Spleen (tissue), 11 donors: Measurements from ENCODE around the gene DNAJC15. TPM values are rescaled to one million over a fixed set of nuclear protein-coding genes. Genes with fewer than 3 reads are reported as not detected.
A peak's percentile ranks its signal among the peaks of the same experiment; 100 is the strongest.

Experiments used
- DNase-seq: peaks from one replicate; pipeline ENCODE4 v3.0.0-alpha.2; 2020
- H3K27ac ChIP-seq, 8 donors: fragments of 200-600 bp; sonication (generic) in 7 of 8; 1 replicate in 4 of 8; 2 replicates in 4 of 8; pipeline versions ENCODE4 v1.5.0 to v1.8.0; 2016 to 2021; ENCODE audit warnings: inconsistent platforms in 4 of 8, mild to moderate bottlenecking in 4 of 8, moderate library complexity in 1 of 8
- H3K27me3 ChIP-seq, 7 donors: fragments of 200-600 bp; sonication (generic) in 6 of 7; replicated peaks in 1 of 7; 1 replicate in 4 of 7; 2 replicates in 3 of 7; pipeline versions ENCODE4 v1.5.0 to v1.8.0; 2016 to 2021; ENCODE audit warnings: inconsistent platforms in 3 of 7, mild to moderate bottlenecking in 1 of 7
- H3K36me3 ChIP-seq, 6 donors: fragments of 200-600 bp; sonication (generic) in 5 of 6; 1 replicate in 4 of 6; 2 replicates in 2 of 6; pipeline versions ENCODE4 v1.5.0 to v1.8.0; 2016 to 2021; ENCODE audit warnings: inconsistent platforms in 2 of 6
- H3K4me1 ChIP-seq, 6 donors: fragments of 200-600 bp; sonication (generic) in 5 of 6; 1 replicate in 3 of 6; 2 replicates in 3 of 6; pipeline versions ENCODE4 v1.5.0 to v1.8.0; 2016 to 2021; ENCODE audit warnings: inconsistent platforms in 3 of 6
- H3K4me3 ChIP-seq, 8 donors: fragments of 200-600 bp; sonication (generic) in 7 of 8; 1 replicate in 4 of 8; 2 replicates in 4 of 8; pipeline versions ENCODE4 v1.5.0 to v1.8.0; 2016 to 2021; ENCODE audit warnings: inconsistent platforms in 4 of 8, mild to moderate bottlenecking in 4 of 8, moderate library complexity in 2 of 8
- H3K9me3 ChIP-seq, 8 donors: fragments of 200-600 bp; sonication (generic) in 7 of 8; 1 replicate in 4 of 8; 2 replicates in 4 of 8; pipeline versions ENCODE4 v1.5.0 to v1.8.0; 2016 to 2021; ENCODE audit warnings: inconsistent platforms in 4 of 8
- CTCF ChIP-seq, 11 experiments: fragments of 200-600 bp in 7 of 11; fragments of 450-650 bp in 4 of 11; sonication (generic) in 4 of 11; IDR thresholded peaks in 8 of 11; conservative IDR thresholded peaks in 3 of 11; 1 replicate in 7 of 11; 2 replicates in 4 of 11; pipeline versions ENCODE4 v1.4.0 to v1.8.0; 2016 to 2021; ENCODE audit warnings: antibody characterized with exemption in 11 of 11, inconsistent platforms in 4 of 11, mild to moderate bottlenecking in 1 of 11
- POLR2A ChIP-seq, 3 donors: fragments of 450-650 bp; IDR thresholded peaks; one replicate each; pipeline ENCODE4 v1.5.1; 2017; ENCODE audit warnings: antibody characterized with exemption in 3 of 3, mild to moderate bottlenecking in 1 of 3
- POLR2AphosphoS5 ChIP-seq, 3 donors: sonication (generic); formaldehyde crosslinking; IDR thresholded peaks; one replicate each; pipeline ENCODE4 v1.5.1; 2017; ENCODE audit warnings: antibody characterized with exemption in 3 of 3
- WGBS, 5 donors: extraction: QIAGEN DNeasy Blood & Tissue Kit in 3 of 5; methylation state at CpG; one replicate each; pipeline versions ENCODE4 v1.1.5 to v1.1.7; 2013 to 2018; 5-methylcytosine and 5-hydroxymethylcytosine counted together
- intact Hi-C: fragments of 100-400 bp; cut with DNase I; formaldehyde crosslinking; loops from one replicate; pipeline ENCODE4 v1.15.0; 2023; ENCODE audit warnings: low total_unique reads
- polyA plus RNA-seq, 3 donors: library from polyadenylated mRNA; stranded (reverse); fragments of 200-250 nt; gene quantifications; one replicate each; pipeline ENCODE4 v1.2.1, GENCODE V29; 2013
- total RNA-seq, 7 donors: library from RNA; depleted of rRNA in 3 of 7; stranded (reverse); fragments of >200 nt in 3 of 7; fragmentation: NEBNext Ultra II Directional in 4 of 7; extraction: Animal tissue kit (Norgen Biotek cat#: 25700) in 4 of 7; gene quantifications; one replicate each; pipeline versions ENCODE4 v1.1.0 to v1.2.1, GENCODE V29; 2016 to 2021
- donor health status: healthy with polysubstance abuse.
- donor health status: DM: no; HTN: no; CAD: no; lungs with moderate emphysema.
- donor health status: DM: no; HTN: no; CAD: no.
- donor health status: Bipolar disorder and iron deficiency.
- donor health status: healthy.
- donor health status: DM: no; HTN: no; CAD: no.
- donor health status: DM: yes; HTN: yes; CAD: no.

Gene DNAJC15
- total and polyA plus RNA-seq, 10 donors, result 6.7 to 17.4 (median 11.8) TPM

- peaks cover 0 to 18% (median 0%) of the 10 kb centered on the region in 6 donors for H3K36me3 ChIP-seq
- H3K4me1 ChIP-seq, result peaks cover 0 to 58% (median 34%) of the 10 kb centered on the region in 6 donors
- DNase-seq, result no peak
- H3K27me3 ChIP-seq, result no peaks in the 10 kb centered on the region
- no peak overlapping the region for H3K27ac ChIP-seq
- peaks cover 0 to 9% (median 6%) of the 10 kb centered on the region in 8 donors for H3K9me3 ChIP-seq
- intact Hi-C loops, result no loop called here
- H3K4me3 ChIP-seq, result no peak overlapping the region
- WGBS, 5 donors, result 48 to 72% (median 53%) methylated on average over 3 of the region's 3 CpGs
- TF ChIP-seq CTCF (IDR thresholded peaks at IDR 0.05 in 8 of 11, conservative IDR thresholded peaks at IDR 0.05 in 3 of 11), result no peak
- TF ChIP-seq POLR2A (IDR thresholded peaks at IDR 0.05), result no peak
- TF ChIP-seq POLR2AphosphoS5 (IDR thresholded peaks at IDR 0.05), result no peak
Measured at GRCh38 chr13:42981317-42981716, 42.1 kb upstream of the DNAJC15 start.

DNA sequence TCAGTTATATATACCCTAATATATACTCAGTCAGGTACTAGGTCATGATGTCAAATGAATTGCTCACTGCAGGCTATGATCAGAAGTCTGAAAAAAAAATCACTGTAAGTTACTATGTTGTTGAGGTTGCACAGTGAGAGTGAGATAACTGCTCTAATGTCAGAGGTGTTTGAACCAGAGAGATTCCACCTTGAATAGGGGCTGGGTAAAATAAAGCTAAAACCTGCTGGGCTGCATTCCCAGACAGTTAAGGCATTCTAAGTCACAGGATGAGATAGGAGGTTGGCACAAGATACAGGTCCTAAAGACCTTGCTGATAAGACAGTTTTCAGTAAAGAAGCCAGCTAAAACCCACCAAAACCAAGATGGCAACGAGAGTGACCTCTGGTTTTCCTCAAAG, 41.5 kb upstream of the DNAJC15 start:
- TF ChIP-seq CTCF (IDR thresholded peaks at IDR 0.05 in 8 of 11, conservative IDR thresholded peaks at IDR 0.05 in 3 of 11) (no peak), POLR2AphosphoS5 (IDR thresholded peaks at IDR 0.05) (no peak), POLR2A (IDR thresholded peaks at IDR 0.05) (no peak)
- no peaks in the 10 kb centered on the region for H3K27me3 ChIP-seq
- H3K4me3 ChIP-seq, result no peak overlapping the region
- peaks cover 0 to 18% (median 0%) of the 10 kb centered on the region in 6 donors for H3K36me3 ChIP-seq
- H3K27ac ChIP-seq, result no peak overlapping the region
- peaks cover 0 to 53% (median 30%) of the 10 kb centered on the region in 6 donors for H3K4me1 ChIP-seq
- 61 to 79% (median 74%) methylated on average over 1 of the region's 1 CpG for WGBS, 5 donors
- peaks cover 0 to 9% (median 6%) of the 10 kb centered on the region in 8 donors for H3K9me3 ChIP-seq
- intact Hi-C loops, result no loop called here
- DNase-seq, result no peak

DNA sequence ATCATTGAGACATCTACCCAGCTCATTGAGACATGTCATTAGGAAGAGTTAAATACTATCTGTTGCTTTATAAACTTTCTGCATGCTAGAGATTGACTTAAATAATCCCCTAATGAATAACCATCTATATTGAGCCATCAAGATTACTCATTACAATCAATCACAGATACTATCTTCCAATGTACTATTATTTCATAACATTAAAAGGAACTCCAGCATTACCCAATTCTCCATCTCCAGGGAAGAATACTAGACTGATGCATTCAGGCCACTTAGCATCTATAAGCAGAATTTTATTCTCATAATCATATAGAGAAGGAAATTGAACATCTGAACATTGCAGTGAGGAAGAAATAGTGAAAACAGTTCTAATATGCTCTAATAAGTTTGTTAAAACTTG, 39.4 kb upstream of the DNAJC15 start:
- Histone ChIP-seq H3K27me3 (no peaks in the 10 kb centered on the region), H3K27ac (no peak overlapping the region), H3K4me3 (no peak overlapping the region), H3K4me1 (peaks cover 0 to 64% (median 33%) of the 10 kb centered on the region in 6 donors), H3K36me3 (peaks cover 0 to 19% (median 0%) of the 10 kb centered on the region in 6 donors), H3K9me3 (peaks cover 0 to 3% (median 0%) of the 10 kb centered on the region in 8 donors)
- intact Hi-C loops, result no loop called here
- TF ChIP-seq POLR2AphosphoS5 (IDR thresholded peaks at IDR 0.05) (no peak), POLR2A (IDR thresholded peaks at IDR 0.05) (no peak), CTCF (IDR thresholded peaks at IDR 0.05 in 8 of 11, conservative IDR thresholded peaks at IDR 0.05 in 3 of 11) (no peak)
- DNase-seq, result no peak

DNA sequence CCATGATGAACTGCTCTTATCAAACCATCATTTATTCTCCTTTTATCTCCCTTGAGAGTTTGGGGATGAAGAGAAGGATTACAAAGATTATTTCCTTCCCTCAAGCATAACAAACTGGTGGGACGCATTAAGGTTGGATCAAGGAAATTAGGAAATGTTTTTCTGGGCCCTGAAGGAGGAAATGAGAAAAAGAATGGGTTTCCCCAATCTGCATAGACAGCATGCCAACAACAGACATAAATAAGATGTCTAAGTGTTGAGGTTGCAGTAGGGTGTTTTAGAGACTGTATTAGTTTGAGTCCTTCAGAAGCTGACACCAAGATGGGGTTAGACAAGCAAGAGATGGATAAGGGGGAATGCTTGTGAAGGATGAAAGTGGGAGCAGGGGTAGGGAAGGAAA, 38.7 kb upstream of the DNAJC15 start:
- peaks cover 0 to 3% (median 0%) of the 10 kb centered on the region in 8 donors for H3K9me3 ChIP-seq

More for the DNA sequence above, 38.7 kb upstream of the DNAJC15 start:
- Histone ChIP-seq H3K4me3 (no peak overlapping the region), H3K27me3 (no peaks in the 10 kb centered on the region), H3K4me1 (peaks cover 0 to 69% (median 38%) of the 10 kb centered on the region in 6 donors), H3K27ac (peak overlapping the region in 2 of 8 donors; percentile 4 to 22), H3K36me3 (peaks cover 0 to 16% (median 0%) of the 10 kb centered on the region in 6 donors)
- intact Hi-C loops, result no loop called here
- TF ChIP-seq CTCF (IDR thresholded peaks at IDR 0.05 in 8 of 11, conservative IDR thresholded peaks at IDR 0.05 in 3 of 11), result no peak
- TF ChIP-seq POLR2A (IDR thresholded peaks at IDR 0.05), result no peak
- TF ChIP-seq POLR2AphosphoS5 (IDR thresholded peaks at IDR 0.05), result no peak
- WGBS, 5 donors, result 26 to 37% (median 31%) methylated on average over 1 of the region's 1 CpG
- DNase-seq, result no peak
